Activated gamma-delta T cell treated with anti-CD3 and anti-CD28 coated beads, Interleukin-2, amount 50 U/mL, for 16 hours (primary cell): ENCODE measurements around the gene STAB1.

Source experiments
- DNase-seq: peaks from one replicate; pipeline ENCODE4 v3.0.0-alpha.2; 2020; ENCODE audit warnings: low read depth

Gene STAB1

GRCh38 chr3:52458031-52458760 lies 36.9 kb upstream of the STAB1 start:
- DNase-seq, result no peak

- no peak for DNase-seq
These were observed 36.2 kb upstream of the STAB1 start for GRCh38 chr3:52458770-52459545.

GRCh38 chr3:52461874-52462273 lies 33.3 kb upstream of the STAB1 start:
- no peak for DNase-seq

- DNase-seq, result no peak
These were observed 31.7 kb upstream of the STAB1 start for GRCh38 chr3:52463416-52463815.

- no peak for DNase-seq
These were observed 26.8 kb upstream of the STAB1 start for GRCh38 chr3:52468336-52468735.

DNA sequence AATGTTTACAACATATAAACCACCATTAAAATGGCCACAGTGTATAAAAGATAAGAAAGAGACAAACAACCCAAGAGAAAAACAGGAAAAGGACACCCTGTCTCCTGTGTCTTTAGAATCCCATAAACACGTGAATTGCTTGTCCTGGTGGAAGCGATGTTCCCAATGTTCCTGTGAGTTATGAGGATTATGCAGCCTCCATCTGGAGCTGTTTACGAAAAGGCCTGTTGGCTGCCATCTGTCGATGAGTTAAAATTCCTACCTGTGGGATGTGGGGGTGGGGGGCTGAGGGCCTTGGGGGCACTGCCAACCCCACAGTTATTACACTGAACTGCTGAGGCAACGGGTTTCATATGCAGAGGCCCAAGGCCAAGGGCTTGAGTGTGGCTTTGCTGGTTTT lies 26.1 kb upstream of the STAB1 start:
- no peak for DNase-seq

- no peak for DNase-seq
These were observed 24.2 kb upstream of the STAB1 start for GRCh38 chr3:52470920-52471319.

DNA sequence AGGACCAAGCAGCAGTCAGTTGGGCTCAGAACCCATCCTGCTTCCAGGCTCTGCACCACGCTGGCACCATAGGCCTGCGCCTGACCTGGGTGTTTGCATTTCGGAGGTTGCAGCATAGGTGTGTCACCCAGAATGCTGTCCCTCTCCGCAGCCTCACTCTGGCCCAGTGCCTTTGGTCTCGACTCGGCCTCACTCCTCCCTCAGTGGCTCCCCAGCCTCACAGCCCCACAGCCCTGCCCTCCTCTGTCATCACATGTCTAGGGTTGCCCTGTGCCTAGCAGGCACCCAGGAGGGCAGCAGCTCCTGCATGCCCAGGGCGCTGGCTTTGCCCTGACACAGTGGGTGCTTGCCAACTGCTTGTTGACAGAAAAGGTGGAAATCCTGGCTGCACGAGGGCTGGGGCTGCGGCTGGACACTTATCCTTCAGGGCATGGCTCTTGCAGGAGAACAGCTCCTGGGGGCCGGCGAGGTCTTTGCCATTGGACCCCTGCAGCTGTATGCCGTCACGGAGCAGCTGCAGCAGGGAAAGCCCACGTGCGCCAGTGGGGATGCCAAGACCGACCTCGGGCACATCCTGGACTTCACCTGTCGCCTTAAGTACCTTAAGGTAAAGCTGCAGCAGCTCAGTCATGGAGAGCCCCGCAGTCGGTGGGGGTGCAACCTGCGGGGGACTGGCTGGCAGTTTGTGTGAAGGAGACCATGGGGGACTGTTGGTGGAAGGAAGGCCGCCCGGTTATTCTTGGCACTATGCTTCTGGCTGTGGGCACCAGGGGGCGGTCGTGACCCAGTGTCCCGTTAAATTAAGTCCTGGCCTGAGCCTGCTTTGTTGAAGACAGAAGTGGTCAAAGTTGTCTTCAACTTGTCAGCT lies 23.5 kb upstream of the STAB1 start:
- no peak for DNase-seq

DNA sequence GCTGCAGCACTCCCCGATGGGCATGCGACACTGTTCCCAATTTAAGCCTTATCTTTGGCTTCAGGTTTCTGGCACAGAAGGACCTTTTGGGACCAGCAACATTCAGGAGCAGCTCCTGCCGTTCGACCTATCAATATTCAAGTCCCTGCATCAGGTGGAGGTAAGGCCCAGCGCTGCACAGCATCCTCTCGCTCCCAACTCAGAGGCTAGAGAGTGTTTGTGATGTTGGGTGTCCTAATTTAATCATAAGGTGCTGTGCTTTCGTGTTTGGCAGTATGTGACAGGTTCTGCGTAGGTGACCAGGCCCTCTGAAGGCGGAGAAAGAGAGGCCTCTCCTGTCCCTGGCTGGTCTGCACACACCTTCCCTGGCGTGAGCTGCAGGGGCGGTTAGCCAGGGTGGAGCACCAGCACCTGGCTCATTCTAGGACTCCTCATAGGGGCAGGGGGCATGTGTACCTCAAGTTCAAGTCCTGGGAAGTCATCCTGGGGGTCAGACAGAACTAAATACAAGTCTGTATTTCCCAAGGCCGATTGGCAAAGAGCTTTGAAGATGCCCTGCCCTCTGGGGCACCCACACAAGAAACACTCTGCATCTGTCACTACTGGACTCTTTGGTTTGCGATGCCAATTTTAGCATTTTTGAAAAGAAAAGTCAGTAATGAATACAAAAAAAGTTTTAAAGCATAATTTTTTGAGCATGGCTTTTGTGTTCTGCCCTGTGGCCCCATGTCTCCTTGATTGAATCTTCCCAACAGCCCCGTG lies 22.7 kb upstream of the STAB1 start:
- DNase-seq, result no peak

GRCh38 chr3:52473026-52473425 lies 22.1 kb upstream of the STAB1 start:
- no peak for DNase-seq

DNA sequence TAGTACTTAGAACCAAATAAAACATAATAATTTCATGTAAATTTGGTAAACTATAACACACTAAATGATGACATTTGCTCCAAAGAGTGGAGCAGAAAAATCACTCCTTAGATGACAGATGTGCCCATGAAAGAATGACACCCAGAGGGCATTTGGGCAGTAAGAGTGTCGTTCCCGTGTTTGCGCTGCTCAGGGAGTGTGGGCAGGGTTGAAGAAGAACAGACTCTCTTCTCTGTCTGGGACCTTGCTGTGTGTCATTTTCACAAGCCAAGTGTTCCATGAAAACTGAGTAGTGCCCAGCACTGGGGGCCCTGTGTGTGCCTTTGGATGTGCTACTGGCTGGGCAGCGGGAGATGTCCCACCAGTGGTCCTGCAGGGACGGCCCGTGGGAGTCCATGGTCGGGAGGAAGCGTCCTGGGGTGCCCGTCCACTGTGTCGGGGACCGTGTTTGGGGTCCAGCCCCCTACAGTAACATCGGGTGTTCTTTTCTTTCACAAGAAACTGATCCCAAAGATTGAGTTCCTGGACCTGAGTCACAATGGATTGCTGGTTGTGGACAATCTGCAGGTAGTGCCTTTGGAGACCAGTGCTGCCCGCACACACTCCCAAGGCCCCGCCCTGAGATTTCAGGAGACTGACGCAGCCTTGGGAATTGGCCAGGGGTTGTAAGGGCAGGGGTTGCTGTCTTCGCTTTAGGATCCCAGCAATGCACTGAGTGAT lies 17.9 kb upstream of the STAB1 start:
- no peak for DNase-seq

GRCh38 chr3:52477796-52478095 lies 17.4 kb upstream of the STAB1 start:
- DNase-seq, result no peak

DNA sequence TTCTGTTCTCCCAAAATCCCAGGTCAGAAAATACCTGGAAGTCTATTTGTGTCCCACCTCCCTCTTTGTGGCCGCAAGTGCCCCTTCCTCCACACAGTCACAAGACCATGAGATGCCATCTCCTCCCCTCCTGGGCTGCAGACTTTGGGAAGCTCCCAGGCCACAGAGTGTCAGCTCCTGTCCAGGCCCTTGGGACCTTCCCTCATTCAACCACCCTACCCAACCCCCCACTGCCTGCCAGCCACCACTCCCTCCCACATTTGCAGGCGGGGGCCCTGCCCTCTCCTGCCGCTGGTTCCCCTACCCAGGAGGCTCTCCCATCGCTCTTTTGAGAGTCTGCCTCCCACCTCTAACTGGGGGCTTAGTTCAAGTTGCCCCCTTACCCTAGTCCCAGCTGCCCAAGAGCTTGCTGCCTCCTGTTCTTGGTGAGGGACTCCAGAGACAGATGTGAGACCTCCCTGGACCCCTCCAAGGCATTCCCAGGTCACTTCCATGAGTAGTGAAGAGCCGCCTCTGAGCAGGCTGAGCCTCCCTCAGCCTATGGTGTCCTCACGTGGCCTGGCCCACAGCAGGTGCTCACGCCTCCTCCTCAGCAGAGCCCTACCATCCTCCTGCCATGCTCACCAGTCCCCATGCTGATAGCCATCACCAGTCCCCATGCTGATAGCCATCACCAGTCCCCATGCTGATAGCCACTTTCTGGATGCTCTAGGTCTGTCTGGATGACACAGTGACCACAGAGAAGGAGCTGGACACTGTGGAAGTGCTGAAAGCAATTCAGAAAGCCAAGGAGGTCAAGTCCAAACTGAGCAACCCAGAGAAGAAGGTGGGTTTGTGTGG lies 15.9 kb upstream of the STAB1 start:
- DNase-seq, result no peak

DNA sequence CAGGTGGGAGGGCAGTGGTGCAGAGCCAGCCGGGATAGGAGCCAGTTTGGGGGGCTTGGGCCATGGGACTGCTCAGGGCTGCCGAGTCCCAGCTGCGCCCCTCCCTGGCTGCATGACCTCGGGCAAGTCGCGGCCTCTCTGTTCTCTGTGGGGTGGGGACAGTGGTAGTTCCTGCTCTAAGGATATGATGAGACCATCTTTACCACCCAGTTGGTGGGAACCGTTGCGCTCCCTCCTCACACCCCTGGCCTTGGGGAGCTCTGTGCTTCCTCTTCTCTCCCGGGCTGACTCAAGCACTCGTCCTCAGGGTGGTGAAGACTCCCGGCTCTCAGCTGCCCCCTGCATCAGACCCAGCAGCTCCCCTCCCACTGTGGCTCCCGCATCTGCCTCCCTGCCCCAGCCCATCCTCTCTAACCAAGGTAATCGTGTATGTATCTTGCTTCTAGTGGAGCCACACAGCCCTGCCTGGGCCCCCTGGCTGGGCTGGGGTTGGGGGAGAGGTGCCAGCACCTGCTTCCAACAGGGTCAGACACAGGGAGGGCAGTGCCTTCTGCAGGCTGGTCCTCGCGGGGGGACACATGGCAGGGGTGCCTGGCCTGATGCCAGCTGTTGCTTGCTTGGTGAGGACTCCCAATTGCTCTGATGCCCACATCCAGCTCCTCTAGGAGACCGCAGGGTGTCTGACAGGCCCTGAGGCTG lies 15.1 kb upstream of the STAB1 start:
- no peak for DNase-seq

- DNase-seq, result no peak
These were observed 14.1 kb upstream of the STAB1 start for GRCh38 chr3:52480768-52481715.

DNA sequence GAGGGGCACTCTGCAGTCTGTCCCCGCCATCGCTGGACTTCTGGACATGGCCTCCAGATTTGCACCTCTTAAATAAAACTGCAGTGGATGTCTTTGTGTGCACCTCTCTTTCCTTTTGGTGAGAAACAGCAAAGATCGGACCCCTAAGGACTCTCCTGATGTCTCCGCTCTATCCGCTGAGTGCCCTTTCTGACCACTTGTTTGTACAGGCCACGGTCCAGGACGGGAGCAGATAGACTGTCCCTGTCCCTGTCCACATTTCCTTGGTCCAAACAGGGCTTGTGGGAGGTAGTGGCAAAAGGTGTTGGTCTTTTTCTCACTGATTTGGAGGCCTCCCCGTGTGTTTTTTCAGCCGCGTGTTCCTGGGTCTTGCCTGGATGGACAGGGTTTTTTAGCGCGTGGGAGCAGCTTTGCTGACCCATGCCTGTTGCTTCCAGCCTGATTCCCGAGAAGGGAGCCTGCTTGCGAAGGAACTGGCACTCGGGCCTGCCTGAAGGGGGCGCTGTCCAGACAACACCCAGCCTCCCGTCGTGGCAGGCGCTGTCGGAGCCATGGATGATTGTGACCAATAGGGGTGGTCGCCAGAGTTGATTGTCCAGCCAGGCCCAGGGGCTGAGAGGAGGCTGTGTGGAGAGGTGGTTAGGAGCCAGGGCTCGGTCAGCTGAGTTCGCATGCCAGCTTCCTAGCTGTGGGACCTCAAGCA lies 13.2 kb upstream of the STAB1 start:
- DNase-seq, result no peak

GRCh38 chr3:52483081-52483480 lies 12.1 kb upstream of the STAB1 start:
- DNase-seq, result no peak
